WTC11 (cell line): ENCODE measurements around the gene IFNG-AS1.

Experiments used
- FOXJ3 ChIP-seq: sonication (generic); formaldehyde crosslinking; IDR thresholded peaks from 2 replicates; pipeline ENCODE4 v1.9.0; 2021; ENCODE audit warnings: missing genetic modification reagents, mild to moderate bottlenecking, borderline replicate concordance
- NR2C2 ChIP-seq: sonication (generic); formaldehyde crosslinking; IDR thresholded peaks from 2 replicates; pipeline ENCODE4 v1.8.0; 2022; ENCODE audit warnings: mild to moderate bottlenecking, missing genetic modification reagents
- TF ChIP-seq, protein P1 (sequence below): fragments of 200-600 bp; IDR thresholded peaks from 2 replicates; pipeline ENCODE4 v1.8.0; 2022; ENCODE audit warnings: antibody characterized with exemption
- TF ChIP-seq, protein P2 (sequence below): sonication (generic); formaldehyde crosslinking; IDR thresholded peaks from 2 replicates; pipeline ENCODE4 v1.8.1; 2023; ENCODE audit warnings: mild to moderate bottlenecking, moderate library complexity, missing genetic modification reagents
- TF ChIP-seq, protein P3 (sequence below): sonication (generic); formaldehyde crosslinking; IDR thresholded peaks from 2 replicates; pipeline ENCODE4 v1.8.1; 2023; ENCODE audit warnings: mild to moderate bottlenecking, missing genetic modification reagents, borderline replicate concordance
- TF ChIP-seq, protein P4 (sequence below): sonication (generic); formaldehyde crosslinking; IDR thresholded peaks from 2 replicates; pipeline ENCODE4 v1.8.1; 2023; ENCODE audit warnings: mild to moderate bottlenecking, missing genetic modification reagents, moderate library complexity

DNA sequence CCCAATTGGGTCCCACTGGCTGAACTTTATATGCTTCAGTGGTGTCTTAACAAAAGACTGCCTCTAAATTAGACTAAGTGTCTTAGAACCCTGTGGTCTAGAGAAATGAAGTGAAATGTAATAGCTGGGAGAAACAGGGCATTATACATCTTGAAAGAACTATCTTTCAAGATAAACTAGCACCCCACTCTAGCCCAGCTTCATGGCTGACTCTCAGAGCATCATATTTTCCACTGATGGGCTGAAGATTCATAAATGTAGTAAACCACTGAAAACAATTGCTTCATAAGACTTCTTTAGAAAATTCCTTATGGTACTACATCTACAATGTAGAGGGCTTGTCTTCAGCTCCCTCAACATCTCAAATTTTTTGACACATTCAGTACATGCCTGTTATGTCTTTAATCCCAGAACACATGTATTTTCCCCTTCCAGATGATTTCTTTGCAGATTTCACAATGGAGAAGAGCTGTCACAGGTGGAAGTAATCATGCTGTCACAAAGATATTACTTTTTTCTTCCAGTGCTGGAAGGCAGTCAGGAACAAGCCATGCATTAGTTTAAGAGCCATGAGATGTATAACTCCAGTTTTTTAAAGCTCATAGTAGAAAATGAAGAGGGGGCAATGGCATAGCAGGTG, 48.5 kb downstream of the IFNG-AS1 start:
- TF ChIP-seq, protein P1, sequence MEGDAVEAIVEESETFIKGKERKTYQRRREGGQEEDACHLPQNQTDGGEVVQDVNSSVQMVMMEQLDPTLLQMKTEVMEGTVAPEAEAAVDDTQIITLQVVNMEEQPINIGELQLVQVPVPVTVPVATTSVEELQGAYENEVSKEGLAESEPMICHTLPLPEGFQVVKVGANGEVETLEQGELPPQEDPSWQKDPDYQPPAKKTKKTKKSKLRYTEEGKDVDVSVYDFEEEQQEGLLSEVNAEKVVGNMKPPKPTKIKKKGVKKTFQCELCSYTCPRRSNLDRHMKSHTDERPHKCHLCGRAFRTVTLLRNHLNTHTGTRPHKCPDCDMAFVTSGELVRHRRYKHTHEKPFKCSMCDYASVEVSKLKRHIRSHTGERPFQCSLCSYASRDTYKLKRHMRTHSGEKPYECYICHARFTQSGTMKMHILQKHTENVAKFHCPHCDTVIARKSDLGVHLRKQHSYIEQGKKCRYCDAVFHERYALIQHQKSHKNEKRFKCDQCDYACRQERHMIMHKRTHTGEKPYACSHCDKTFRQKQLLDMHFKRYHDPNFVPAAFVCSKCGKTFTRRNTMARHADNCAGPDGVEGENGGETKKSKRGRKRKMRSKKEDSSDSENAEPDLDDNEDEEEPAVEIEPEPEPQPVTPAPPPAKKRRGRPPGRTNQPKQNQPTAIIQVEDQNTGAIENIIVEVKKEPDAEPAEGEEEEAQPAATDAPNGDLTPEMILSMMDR = no peak
- TF ChIP-seq NR2C2 (CRISPR knock-in tag) = no peak
- no peak for TF ChIP-seq FOXJ3 (CRISPR knock-in tag)
- TF ChIP-seq, protein P2, sequence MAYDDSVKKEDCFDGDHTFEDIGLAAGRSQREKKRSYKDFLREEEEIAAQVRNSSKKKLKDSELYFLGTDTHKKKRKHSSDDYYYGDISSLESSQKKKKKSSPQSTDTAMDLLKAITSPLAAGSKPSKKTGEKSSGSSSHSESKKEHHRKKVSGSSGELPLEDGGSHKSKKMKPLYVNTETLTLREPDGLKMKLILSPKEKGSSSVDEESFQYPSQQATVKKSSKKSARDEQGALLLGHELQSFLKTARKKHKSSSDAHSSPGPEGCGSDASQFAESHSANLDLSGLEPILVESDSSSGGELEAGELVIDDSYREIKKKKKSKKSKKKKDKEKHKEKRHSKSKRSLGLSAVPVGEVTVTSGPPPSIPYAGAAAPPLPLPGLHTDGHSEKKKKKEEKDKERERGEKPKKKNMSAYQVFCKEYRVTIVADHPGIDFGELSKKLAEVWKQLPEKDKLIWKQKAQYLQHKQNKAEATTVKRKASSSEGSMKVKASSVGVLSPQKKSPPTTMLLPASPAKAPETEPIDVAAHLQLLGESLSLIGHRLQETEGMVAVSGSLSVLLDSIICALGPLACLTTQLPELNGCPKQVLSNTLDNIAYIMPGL (CRISPR knock-in tag) = no peak
- TF ChIP-seq, protein P3, sequence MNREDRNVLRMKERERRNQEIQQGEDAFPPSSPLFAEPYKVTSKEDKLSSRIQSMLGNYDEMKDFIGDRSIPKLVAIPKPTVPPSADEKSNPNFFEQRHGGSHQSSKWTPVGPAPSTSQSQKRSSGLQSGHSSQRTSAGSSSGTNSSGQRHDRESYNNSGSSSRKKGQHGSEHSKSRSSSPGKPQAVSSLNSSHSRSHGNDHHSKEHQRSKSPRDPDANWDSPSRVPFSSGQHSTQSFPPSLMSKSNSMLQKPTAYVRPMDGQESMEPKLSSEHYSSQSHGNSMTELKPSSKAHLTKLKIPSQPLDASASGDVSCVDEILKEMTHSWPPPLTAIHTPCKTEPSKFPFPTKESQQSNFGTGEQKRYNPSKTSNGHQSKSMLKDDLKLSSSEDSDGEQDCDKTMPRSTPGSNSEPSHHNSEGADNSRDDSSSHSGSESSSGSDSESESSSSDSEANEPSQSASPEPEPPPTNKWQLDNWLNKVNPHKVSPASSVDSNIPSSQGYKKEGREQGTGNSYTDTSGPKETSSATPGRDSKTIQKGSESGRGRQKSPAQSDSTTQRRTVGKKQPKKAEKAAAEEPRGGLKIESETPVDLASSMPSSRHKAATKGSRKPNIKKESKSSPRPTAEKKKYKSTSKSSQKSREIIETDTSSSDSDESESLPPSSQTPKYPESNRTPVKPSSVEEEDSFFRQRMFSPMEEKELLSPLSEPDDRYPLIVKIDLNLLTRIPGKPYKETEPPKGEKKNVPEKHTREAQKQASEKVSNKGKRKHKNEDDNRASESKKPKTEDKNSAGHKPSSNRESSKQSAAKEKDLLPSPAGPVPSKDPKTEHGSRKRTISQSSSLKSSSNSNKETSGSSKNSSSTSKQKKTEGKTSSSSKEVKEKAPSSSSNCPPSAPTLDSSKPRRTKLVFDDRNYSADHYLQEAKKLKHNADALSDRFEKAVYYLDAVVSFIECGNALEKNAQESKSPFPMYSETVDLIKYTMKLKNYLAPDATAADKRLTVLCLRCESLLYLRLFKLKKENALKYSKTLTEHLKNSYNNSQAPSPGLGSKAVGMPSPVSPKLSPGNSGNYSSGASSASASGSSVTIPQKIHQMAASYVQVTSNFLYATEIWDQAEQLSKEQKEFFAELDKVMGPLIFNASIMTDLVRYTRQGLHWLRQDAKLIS = no peak
- TF ChIP-seq, protein P4, sequence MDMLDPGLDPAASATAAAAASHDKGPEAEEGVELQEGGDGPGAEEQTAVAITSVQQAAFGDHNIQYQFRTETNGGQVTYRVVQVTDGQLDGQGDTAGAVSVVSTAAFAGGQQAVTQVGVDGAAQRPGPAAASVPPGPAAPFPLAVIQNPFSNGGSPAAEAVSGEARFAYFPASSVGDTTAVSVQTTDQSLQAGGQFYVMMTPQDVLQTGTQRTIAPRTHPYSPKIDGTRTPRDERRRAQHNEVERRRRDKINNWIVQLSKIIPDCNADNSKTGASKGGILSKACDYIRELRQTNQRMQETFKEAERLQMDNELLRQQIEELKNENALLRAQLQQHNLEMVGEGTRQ = no peak
